HG03045 (cell line): ENCODE results near the gene CHI3L1.

Experiments
- ATAC-seq: cut with Tn5 transposase; IDR thresholded peaks from one replicate; pipeline ENCODE4 v1.9.1; 2021; ENCODE audit warnings: mild to moderate bottlenecking, moderate library complexity; ENCODE audit not compliant: unreplicated experiment

CHI3L1 gene

DNA sequence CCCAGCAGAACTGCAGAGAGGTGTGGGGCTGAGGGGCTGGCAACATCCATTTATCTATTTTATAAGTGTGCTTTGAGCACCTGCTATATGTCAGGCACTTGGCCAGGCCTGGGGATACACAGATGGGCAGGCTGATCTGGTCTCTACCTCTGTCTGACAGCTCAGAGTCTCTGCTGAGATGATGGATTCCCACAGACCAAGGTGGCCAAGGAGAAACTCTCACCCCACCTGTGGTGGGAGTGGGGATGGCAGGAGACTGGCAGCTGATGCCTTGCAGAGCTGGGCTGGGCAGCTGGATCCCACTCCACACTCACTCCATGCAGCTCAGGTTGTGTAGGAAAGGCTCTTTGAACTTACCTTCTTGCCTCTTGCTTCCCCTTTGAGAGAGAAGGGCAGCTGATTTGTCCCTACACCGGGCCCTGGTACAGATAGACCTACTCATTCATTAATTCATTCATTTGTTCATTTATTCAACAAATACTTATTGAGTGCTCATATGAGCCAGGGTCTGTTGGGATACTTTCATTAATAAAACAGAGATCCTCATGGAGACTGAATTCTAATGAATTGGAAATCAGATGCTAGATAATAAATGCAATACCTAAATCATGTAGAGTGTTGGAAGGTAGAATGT, 50.0 kb downstream of the CHI3L1 start:
- no peak for ATAC-seq

DNA sequence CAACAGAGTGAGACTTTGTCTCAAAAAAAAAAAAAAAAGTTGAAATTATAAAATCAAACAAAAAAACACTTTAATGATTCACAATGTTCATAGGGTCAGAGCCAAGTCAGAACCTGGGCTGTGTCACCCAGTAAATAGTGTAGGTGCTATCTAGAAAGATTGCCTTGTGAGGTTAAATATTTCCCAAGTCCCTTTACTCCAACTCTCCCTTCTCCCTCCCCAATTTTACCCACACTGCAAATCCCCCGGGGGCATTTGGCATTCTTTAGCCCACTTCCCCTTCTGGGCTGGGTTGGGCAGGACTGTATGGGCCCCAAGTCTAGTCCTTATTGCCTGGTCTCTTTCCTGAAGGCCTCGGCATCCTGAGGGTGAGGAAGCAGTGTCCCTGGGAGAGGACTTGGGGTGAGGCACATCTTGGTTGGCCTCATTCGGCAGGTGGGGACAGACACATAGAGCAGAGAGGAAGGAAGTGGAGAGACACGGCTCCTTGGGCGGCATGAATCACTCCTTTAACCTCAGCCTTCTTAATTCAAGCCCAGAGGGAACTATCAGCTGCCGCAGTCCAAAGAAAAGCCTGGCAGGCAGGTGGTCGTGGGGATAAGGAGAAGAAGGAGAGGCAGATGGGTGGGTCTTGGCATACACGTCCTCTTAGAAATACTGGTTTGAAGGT, 50.7 kb downstream of the CHI3L1 start:
- ATAC-seq: no peak

DNA sequence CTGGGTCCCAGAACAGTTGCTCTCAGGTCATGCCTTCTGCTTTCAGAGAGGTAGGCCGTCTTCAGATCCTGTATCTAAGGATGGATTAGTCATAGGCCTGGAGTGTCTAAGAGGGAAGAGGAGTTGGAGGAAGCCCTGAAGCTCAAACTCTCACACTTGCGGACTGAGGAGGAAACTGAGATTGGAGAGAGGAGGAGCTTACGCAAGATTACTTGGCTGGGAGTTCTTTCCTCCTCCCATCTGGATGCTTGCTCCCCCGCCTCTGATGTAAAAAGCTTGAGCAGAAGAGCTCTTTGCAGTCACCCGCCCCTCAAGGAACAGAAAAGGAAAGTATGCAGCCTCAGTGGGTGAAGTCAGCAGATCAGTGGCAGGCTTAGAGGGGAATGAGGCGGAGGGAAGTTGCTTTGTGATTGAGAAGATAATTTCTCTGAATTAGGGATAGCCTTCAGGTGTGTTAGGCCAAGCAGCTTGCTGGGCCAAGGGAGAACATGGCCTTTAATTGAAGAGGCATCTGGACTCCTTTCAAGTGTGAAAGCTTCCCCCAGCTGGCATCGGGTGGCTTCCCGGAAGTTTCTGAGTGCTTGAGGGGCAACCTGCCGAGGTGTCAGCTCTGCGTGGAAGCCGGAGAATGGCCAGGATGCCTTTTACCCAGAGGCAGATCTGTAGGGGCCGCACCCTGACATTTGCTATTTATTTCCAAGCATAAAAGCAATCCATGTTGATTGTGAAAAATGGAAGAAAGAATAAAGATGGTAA, 52.4 kb downstream of the CHI3L1 start:
- no peak for ATAC-seq

- no peak for ATAC-seq
Measured at GRCh38 chr1:203131548-203132200, 54.8 kb downstream of the CHI3L1 start.

GRCh38 chr1:203130358-203130985, 56.0 kb downstream of the CHI3L1 start:
- no peak for ATAC-seq

- no peak for ATAC-seq
Measured at GRCh38 chr1:203129501-203130231, 56.8 kb downstream of the CHI3L1 start.
